Glomerular visceral epithelial cell (primary cell): Measurements from ENCODE around the gene GBE1.

ENCODE experiments used
- DNase-seq: peaks from one replicate; pipeline ENCODE4 v3.0.0-alpha.2; 2016; ENCODE audit errors: extremely low spot score

The GBE1 gene

DNA sequence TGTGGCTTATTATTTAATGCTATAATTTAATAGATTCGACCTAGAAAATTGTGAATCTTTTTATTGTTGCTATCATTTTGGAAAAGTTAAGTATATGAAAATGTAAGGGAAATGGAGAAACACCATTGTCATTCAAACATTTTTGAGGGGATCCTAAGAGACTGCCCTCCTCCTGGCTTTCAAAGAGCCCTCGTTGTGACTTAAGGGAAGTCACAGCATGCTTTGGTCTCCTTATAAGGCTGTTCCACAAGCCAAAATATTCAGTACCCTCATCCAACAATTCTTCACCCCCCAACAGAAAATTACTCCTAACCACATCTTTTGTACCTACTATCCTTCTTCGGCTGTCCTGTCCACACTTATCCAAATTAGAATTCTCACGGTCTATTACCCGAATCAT lies 140.2 kb downstream of the GBE1 start:
- no peak for DNase-seq

DNA sequence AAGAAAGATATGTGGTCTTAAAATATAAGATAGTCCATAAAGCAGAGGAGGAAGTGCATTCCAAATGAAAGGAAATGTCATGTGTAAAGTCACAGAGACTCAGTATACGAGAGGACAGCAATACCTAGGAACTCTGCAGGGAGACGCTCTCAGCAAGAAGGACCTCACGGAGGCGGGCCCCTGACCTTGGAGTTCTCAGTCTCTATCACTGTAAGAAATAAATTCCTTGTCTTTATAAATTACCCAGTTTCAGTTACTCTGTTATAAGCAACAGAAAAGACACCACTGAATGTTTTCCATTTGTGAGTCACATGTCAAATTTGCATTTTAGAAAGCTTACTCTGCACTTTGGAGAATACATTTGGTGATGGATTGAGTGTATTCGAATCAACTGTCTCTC lies 140.6 kb downstream of the GBE1 start:
- no peak for DNase-seq

DNA sequence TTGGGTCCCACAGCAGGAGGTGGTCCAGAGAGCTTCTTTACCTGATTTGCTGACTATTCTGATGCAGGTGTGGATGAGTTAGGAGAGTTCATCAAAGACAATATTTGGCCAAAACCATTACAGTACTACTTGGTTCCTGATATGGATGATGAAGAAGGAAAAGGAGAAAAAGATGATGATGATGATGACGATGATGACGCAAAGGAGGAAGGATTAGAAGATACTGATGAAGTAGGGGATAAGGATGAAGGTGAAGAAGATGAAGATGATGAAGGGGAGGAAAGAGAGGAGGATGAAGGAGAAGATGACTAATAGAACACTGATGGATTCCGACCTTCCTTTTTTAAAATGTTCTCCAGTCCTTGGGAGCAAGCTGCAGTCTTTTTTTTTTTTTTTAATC lies 148.7 kb downstream of the GBE1 start:
- no peak for DNase-seq

DNA sequence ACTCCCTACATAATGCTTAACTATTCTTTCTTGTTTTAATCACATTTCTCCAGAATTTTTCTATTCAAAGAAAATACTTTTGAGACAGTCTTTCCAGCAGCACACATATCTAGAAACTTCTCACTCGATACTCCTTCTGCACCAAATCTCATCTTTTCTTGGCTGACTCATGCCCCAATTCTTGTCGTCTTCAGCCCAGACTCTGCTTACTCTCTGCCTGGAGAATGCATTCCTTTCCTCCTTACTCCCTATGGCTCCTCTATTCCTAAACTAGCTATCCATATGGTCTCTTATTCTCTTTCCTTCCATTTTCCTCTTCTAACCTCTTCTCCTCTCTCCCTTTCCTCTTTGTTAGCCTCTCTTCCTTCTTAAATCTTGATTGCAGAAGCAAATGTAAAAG lies 158.7 kb downstream of the GBE1 start:
- no peak for DNase-seq

DNA sequence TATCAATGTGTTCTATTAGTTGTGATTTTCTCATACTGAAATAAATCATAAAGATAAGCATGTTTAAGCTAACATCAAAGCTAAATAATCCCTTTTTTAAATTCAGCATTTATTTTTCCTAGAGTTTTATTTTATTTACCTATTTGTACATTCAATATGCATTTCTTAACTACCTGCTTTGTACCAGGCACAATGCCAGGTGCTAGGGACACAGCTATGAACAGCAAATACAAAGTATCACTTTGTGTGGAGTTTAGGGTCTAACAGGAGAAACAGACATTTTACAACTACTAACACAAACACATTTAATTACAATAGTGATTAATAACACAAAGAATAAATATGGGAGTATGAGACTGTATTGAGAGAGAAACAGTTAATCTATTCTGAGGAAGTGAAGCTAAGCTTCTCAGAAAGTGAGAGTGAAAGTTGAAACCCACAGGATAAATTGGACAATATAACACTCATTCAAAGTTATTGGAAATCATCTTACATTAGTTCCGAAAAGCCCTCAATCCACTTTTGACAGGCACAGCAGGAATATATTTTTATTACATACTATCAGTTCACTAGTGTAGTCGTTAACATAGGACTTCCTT lies 159.6 kb downstream of the GBE1 start:
- no peak for DNase-seq

DNA sequence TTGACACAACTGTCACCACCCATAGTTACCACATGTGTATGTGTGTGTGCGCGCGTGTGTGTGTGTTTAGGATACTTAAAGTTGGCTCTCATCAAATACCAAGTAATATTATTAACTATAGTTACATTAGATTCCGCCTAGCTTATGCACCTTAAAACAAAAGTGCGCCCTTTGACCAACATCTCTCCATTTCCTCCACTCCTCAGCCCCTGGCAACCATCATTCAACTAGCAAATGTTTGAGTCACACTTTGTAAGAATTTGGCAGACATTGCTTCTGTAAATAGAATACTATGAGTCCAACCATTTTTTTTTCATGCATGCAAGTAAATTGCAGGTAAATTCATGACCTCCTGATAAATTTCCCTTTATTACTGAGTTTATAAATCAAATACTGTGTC lies 169.3 kb downstream of the GBE1 start:
- no peak for DNase-seq

DNA sequence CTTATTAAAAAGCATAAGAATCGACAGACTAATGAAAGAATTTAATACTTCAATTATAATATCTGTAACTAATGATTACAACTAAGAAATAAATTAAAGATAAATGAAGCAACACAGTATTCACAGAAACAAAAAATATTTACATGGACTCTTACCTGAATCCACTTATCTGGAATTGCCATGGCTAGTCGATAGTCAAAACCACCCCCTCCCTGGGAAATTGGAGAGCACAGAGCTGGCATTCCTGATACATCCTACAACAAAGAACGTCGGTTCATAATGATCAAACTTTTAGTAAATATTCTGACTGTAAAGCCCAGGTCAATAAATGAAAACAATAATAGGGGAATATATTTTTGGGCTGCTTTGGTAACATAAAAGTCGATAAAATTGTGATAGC lies 175.5 kb downstream of the GBE1 start:
- DNase-seq: no peak

DNA sequence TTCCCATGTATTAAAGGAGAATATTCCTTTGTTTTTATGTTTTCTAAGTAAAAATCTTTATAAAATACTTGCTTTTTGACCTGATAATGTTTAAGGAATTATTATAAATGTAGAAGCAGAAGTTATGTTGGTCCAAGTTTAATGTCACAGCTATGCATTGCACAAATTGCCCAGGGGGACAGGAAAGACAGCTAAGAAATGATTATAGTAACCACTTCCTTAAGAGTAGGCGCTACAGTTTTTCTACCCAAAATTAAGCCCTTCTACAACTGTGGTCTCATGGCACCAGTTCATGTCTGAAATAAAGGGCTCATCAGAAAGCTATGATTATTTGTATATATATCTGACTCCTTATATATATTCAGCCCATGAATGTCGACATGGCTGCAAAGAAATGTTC lies 176.4 kb downstream of the GBE1 start:
- DNase-seq: no peak

DNA sequence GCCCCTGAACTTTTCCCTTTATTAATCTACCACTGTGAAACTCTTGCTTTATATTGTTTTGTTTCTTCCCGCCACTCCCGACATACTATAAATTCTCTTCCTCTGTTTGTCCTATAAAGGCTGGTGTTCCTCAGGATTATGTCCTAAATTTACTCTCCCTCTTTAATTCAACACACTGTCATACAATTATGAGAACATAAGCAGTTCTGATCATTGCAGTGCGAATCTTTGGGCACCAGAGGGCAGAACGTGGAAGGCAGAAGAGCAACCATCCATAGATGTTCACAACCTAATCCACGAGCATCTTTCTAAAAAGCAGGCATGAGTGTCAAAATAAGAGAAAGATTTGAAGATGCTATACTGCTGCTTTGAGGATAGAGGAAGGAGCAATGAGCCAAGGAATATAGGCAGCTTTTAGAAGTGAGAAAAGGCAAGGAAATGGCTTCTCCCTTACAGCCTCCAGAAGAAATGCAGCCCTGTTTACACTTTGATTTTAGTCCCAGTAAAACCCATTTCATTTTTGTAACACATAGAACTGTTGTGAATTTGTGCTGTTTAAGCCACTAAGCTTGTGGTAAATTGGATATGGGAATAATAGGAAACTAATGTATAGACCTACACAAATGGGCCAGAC lies 179.4 kb downstream of the GBE1 start:
- DNase-seq: peak; percentile 32

DNA sequence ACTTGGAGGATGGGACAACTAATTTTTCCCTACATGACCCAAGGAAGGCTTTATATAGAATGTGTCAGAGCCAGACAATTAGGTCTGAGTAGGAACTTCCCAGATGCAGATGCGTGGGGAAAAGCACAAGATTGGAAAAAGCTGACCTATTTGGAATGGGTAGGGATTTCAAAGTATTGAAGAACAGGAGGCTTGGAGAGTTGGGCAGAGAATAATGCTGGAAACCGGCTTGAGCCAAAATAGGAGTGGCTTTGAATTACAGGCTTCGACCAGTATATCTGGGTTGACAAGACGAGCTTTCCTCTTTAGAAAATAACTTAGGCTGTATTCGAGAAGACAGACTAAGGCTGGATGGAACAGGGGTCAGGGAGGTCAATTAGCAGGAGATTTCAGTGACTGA lies 181.1 kb downstream of the GBE1 start:
- no peak for DNase-seq

DNA sequence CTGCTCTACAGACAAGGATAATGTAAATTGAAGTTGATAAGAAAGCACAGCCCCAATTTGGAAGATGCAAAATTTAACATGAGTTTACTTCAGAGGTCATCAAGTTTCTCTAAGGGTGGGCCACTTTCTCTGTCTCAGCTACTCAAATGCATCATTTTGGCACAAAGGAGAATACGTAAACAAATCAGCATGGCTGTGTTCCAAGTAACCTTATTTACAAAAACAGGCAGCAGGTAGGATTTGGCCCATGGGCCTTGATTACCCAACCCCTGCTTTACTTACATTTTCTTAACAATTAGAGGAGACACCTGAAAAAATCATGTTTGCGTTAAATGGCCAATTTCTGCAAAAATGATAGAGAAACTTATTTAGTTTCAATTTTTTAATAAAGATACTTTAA lies 181.7 kb downstream of the GBE1 start:
- no peak for DNase-seq

DNA sequence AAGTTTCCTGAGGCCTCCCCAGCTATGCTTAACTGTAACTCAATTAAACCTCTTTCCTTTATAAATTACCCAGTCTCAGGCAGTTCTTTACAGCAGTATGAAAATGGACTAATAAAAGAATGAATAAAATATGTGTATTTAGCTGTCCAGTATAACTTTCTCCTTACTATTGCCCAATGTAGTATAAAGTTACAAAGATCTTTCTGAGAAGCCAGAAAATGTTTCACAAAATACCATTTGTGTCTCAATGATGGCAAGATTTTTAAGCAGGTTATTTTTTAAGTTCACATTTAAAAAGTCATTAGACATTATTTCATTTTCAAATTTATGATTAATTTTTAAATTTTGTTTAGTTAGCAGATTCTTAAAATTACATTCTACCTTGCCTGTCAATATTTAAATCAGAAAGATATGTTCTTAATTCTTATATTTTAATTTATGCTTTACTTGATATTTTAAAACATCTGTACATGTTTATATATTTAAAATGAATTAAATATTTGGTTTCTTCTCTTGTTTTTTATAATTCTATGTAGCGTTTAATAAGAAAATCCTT lies 189.2 kb downstream of the GBE1 start:
- no peak for DNase-seq

DNA sequence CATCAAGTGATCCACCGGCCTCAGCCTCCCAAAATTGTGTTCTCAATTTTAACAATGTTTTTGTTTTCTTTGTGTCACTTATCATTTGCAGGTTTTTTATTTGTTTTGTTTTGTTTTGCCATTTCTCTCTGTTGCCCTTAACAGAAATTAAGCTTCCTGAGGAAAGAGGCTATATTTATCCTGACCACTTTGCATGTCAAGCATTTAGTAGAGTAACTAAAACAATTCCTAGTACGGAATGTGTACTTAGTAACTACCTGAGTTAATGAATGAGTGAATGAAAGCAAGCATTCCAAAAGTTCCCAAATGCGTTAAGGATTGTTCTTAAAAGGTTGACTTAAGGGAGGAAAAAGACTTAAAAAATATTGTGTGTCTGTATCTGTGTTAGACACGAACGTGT lies 193.1 kb downstream of the GBE1 start:
- DNase-seq: no peak

DNA sequence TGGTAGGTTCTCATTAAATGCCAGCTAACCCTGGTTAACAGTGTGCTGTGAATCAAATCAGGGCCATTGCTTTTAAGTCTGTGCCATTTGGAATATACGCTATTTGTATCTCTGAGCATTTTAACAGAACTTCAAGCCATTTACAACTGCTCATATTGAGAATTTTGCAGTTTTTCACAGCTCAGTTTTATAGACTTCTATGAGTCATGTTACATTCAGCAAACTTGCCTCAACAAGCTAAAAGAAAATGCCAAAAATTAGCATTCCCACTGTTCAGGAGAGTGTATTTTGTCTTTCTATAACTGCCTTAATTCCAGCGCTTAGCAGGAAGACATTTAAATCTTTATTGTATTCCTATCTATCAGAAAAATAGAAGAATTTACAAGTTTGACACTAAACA lies 196.4 kb downstream of the GBE1 start:
- DNase-seq: no peak

DNA sequence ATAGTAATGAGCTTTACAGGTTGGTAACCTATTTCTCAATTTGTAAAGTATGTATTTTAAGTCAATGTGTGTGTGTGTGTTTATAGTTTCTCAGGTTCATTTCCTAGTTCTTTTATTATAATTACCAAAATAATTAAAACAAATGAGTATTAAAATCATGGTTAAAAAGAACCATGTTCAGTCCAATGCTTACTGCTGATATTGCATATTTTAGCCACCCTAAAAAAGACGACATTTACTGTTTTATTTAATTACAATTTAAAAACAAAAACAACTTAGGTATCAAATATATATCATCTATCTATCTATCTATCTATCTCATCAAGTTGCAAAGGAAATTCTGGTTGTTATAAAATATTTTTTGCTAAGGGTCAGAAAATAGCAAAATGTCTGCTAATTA lies 203.3 kb downstream of the GBE1 start:
- DNase-seq: no peak

DNA sequence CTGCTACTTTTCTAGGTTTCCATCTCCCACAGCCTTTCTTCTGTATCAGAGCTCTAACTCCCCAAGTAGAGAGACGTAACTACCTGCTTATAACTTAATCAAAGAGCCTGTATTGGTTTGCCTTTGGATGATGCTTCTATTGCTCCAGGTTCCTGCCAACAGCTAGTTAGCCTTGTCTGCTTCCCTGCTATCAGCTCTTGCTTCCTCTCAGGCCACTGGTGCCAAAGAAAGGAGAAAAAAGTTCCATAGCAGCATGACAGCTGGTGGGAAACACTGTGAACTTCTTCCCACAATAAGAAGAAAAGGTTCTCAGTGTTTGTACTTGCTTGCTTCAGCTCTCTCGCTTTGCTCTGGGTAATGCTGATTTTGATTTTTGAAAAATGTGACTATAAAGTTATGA lies 206.6 kb downstream of the GBE1 start:
- no peak for DNase-seq

DNA sequence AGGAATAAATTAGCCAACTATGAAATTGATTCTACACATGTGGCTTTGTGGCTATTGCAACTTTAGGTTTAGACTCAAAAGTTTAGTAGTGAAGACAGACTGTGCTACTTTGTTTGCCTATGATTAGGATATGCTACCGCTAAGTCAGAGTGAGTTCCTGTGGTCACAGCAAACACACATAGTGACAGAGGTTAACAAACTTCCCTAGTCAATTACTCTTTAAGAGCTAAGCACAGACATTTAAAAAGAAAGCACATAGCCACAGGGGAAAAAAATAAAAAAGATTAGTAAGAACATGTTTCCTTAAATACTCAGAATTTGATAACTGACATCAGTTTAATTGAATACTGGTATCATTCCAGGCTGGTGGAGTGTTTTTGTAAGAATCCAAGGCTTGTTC lies 207.1 kb downstream of the GBE1 start:
- DNase-seq: peak; percentile 9

DNA sequence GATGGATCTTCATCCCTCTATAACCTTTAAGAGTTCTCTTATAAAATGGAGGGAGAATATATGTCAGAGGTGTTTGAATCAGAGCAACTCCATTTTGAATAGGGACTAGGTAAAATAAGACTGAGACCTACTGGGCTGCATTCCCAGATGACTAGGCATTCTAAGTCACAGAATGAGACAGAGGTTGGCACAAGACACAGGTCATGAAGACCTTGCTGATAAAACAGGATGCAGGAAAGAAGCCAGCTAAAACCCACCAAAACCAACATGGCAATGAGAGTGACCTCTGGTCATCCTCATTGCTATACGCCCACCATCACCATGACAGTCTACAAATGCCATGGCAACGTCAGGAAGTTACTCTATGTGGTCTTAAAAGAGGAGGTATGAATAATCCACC lies 211.0 kb downstream of the GBE1 start:
- DNase-seq: no peak

DNA sequence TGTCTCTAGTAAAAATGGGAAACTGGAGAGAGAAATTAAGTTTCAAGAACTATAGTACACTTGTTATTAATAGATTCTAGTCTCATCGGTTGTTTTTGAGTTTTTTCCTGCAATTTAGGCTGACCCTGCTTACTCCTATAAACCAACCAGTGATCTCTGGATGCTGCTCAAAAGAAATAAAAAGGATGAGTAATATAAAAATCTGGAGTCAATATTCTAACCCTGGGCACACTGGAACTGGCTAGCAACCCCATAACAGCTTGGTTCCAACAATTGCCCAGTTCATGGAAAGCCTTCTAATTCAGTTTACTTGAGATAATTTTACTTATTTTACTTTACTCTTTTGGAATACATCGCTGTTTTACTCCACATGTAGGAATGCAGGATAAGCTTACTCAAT lies 211.6 kb downstream of the GBE1 start:
- DNase-seq: no peak

DNA sequence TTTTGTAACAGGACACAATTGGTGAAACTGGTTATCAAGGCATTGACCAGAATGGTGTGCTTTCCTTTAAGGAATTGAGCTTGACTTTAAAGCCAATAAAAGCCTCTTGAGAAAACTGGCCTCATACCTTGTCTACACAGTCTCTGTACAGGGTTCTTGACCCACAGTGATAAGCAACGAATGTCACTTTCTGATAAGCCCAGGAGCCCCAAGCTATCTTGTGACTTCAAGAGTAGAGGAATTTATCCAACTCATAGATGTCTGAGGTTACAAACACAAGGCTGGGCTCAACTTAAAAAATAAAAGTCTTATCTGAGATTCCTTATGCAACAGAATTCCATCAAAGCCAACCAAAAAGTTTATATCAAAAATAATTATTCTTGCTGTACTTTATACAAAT lies 212.1 kb downstream of the GBE1 start:
- DNase-seq: no peak

DNA sequence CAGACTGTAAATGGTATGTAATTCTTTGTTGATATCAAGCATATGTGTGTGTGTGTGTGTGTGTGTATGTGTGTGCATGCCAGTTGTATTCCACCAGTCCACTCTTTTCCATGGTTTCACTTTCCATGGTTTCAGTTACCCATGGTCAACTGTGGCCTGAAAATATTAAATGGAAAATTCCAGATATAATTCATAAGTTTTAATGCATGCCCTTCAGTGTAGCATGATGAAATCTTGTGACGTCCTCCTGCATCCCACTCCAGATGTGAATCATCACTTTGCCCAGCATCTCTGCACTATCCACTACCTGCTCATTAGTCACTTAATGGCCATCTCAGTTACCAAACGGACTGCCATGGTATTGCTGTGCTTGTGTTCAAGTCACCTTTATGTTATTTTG lies 215.9 kb downstream of the GBE1 start:
- DNase-seq: no peak

DNA sequence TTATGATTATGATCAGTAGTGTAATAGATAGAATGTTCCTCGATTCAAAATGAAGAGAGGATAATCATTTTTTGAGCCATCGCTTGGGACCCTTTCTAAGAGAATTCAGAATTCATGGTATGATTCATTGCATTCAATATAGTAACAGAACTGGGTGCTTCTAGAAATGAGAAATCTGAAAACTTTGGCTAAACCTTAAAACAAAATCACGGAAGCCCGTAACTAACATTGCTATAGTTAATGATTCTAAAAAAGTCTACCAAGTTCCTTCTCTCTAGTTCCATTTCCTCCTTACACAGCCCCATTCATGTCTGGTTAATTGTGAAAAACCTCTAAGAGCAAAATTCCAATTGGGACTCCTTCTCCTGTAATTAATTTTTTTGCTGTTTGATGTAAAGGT lies 217.1 kb downstream of the GBE1 start:
- no peak for DNase-seq

DNA sequence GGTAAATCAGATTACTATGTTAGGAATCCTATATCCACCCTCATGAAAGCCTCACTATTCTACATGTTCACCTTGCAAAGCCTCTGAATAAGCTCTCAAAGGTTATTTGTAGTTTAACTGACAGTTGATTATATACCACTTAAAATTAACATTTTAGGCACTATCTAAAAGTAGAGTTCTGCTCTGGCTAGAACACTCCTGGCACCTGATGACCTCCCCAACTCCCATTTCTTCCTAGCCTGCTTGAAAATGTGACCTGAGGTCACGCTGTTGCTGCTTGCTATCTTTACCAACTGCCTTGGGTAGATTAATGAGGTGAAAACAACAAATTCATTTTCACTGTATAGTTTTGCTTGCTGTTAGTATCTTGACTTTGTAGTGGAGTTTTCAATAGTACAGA lies 220.7 kb downstream of the GBE1 start:
- DNase-seq: no peak

DNA sequence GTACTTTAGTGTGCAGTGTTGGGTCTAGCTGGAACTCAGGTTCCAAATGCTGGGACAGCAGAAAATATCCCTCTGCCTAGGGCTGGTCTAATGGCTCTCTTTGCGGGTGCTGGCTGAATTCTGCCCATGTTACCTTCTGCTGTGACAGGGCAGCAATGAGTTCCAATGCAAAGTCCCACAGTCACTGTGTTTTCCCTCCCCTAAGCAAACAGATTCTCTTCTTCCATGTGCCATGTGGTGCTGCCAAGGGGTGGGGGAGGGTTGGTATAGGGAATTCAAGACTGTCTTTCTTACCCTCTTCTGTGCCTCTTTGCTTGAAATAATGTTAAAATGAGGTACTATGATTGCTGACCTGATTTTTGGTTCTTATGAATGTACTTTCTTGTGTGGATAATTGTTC lies 229.6 kb downstream of the GBE1 start:
- no peak for DNase-seq
